Body of pancreas (tissue), 4 donors: ENCODE data around the gene RDH13. TPM values are rescaled to one million over a fixed set of nuclear protein-coding genes. Genes with fewer than 3 reads are reported as not detected.
A peak's percentile ranks its signal among the peaks of the same experiment; 100 is the strongest.
"Not testable (repeated sequence)": the region's sequence is repeated elsewhere in the genome, so short reads cannot be mapped to it uniquely, and the experiment has no call there.

Experiments
- ATAC-seq: fragments of 150-250 bp; one replicate; pipeline ENCODE4 v1.9.1; 2016
- DNase-seq, 4 donors: peaks; one replicate each; pipeline ENCODE4 v3.0.0-alpha.2; 2019
- H3K27ac ChIP-seq, 4 donors: fragments of 200-600 bp; sonication (generic); 1 replicate in 3 of 4; 2 replicates in 1 of 4; pipeline versions ENCODE4 v1.5.1 to v1.6.1; 2016 to 2019; ENCODE audit warnings: mild to moderate bottlenecking in 1 of 4, mixed read lengths in 1 of 4, moderate library complexity in 1 of 4
- H3K27me3 ChIP-seq, 2 donors: fragments of 200-600 bp; sonication (generic); one replicate each; pipeline ENCODE4 v1.6.0; 2016; ENCODE audit warnings: mild to moderate bottlenecking in 1 of 2
- H3K36me3 ChIP-seq, 2 donors: fragments of 200-600 bp; sonication (generic); replicated peaks in 1 of 2; 2 replicates each; pipeline ENCODE4 v1.5.1; 2016; ENCODE audit warnings: low read depth in 2 of 2; ENCODE audit not compliant: insufficient read depth in 1 of 2
- H3K4me1 ChIP-seq: fragments of 200-600 bp; sonication (generic); one replicate; pipeline ENCODE4 v1.6.0; 2016
- H3K4me3 ChIP-seq, 2 donors: fragments of 200-600 bp; sonication (generic); 1 replicate in 1 of 2; 2 replicates in 1 of 2; pipeline ENCODE4 v1.5.1; 2016 to 2019
- H3K9me3 ChIP-seq, 3 donors: fragments of 200-600 bp; sonication (generic); 1 replicate in 2 of 3; 2 replicates in 1 of 3; pipeline ENCODE4 v1.5.1; 2016
- CTCF ChIP-seq, 7 experiments: fragments of 450-650 bp in 4 of 7; fragments of 200-600 bp in 3 of 7; sonication (generic) in 3 of 7; IDR thresholded peaks; one replicate each; pipeline ENCODE4 v1.5.1; 2016 to 2019; ENCODE audit warnings: antibody characterized with exemption in 7 of 7
- POLR2A ChIP-seq, 3 donors: fragments of 450-650 bp; IDR thresholded peaks; one replicate each; pipeline ENCODE4 v1.6.1; 2016; ENCODE audit warnings: antibody characterized with exemption in 3 of 3, mild to moderate bottlenecking in 2 of 3
- WGBS, 2 donors: methylation state at CpG; one replicate each; pipeline ENCODE4 v1.1.5; 2017; 5-methylcytosine and 5-hydroxymethylcytosine counted together
- intact Hi-C: fragments of 100-400 bp; cut with DNase I; formaldehyde crosslinking; loops from one replicate; pipeline ENCODE4 v1.15.1; 2023
- total RNA-seq, 2 donors: library from RNA; depleted of rRNA; stranded (reverse); fragments of >200 nt; gene quantifications; one replicate each; pipeline ENCODE4 v1.1.0, GENCODE V29; 2016

Gene RDH13
- total RNA-seq, 2 donors from 2014 or later = 18.4 to 20.4 TPM

- intact Hi-C loops, H3K4me1 ChIP-seq, H3K27ac ChIP-seq, H3K4me3 ChIP-seq, H3K27me3 ChIP-seq, H3K36me3 ChIP-seq, DNase-seq, ATAC-seq: not testable (repeated sequence)
- H3K9me3 ChIP-seq = peaks cover 0 to 14% (median 0%) of the 10 kb centered on the region in 3 donors
- WGBS, 2 donors = 43 to 63% methylated on average over 3 of the region's 3 CpGs
Measured at GRCh38 chr19:55007537-55007936, 55.4 kb downstream of the RDH13 start.

GRCh38 chr19:55006795-55007194 is 56.2 kb downstream of the RDH13 start:
- H3K4me1 ChIP-seq, H3K36me3 ChIP-seq, DNase-seq, intact Hi-C loops, H3K4me3 ChIP-seq, ATAC-seq, H3K27me3 ChIP-seq, H3K27ac ChIP-seq: not testable (repeated sequence)
- H3K9me3 ChIP-seq = peaks cover 0 to 14% (median 0%) of the 10 kb centered on the region in 3 donors
- 49 to 59% methylated on average over 11 of the region's 11 CpGs for WGBS, 2 donors

- intact Hi-C loops = no loop called here
- 33 to 36% methylated on average over 10 of the region's 10 CpGs for WGBS, 2 donors
- H3K27me3 ChIP-seq = no peaks in the 10 kb centered on the region
- TF ChIP-seq POLR2A (IDR thresholded peaks at IDR 0.05) = peak in 2 of 3 donors; percentile 60 to 64
- no peak for TF ChIP-seq CTCF (IDR thresholded peaks at IDR 0.05)
- H3K4me3 ChIP-seq = no peak overlapping the region
- H3K27ac ChIP-seq = peak overlapping the region in 2 of 4 donors; percentile 42 to 44
- peaks cover 0 to 14% (median 0%) of the 10 kb centered on the region in 3 donors for H3K9me3 ChIP-seq
- DNase-seq (peak; percentile 7 to 63 (median 26)), ATAC-seq (peak; percentile 87)
- H3K36me3 ChIP-seq = no peaks in the 10 kb centered on the region
- no peaks in the 10 kb centered on the region for H3K4me1 ChIP-seq
Measured at GRCh38 chr19:55005684-55006488, 57.1 kb downstream of the RDH13 start.

GRCh38 chr19:55000761-55001160 is 62.2 kb downstream of the RDH13 start:
- no peak for TF ChIP-seq POLR2A (IDR thresholded peaks at IDR 0.05)
- TF ChIP-seq CTCF (IDR thresholded peaks at IDR 0.05) = no peak
- Histone ChIP-seq H3K4me1 (no peaks in the 10 kb centered on the region), H3K9me3 (peaks cover 0 to 14% (median 0%) of the 10 kb centered on the region in 3 donors), H3K36me3 (no peaks in the 10 kb centered on the region), H3K27ac (no peak overlapping the region), H3K27me3 (no peaks in the 10 kb centered on the region), H3K4me3 (no peak overlapping the region)
- DNase-seq (no peak), ATAC-seq (no peak)
- WGBS, 2 donors = 57% methylated on average over 5 of the region's 5 CpGs
- intact Hi-C loops = no loop called here

GRCh38 chr19:54998751-54999239 is 64.2 kb downstream of the RDH13 start:
- ATAC-seq, H3K4me3 ChIP-seq, DNase-seq, H3K4me1 ChIP-seq, intact Hi-C loops, H3K9me3 ChIP-seq, H3K27me3 ChIP-seq, H3K36me3 ChIP-seq, H3K27ac ChIP-seq: not testable (repeated sequence)
- 64 to 96% methylated on average over 5 to 20 of the region's 23 CpGs for WGBS, 2 donors

GRCh38 chr19:54995561-54995960 is 67.4 kb downstream of the RDH13 start:
- Histone ChIP-seq H3K4me1 (no peaks in the 10 kb centered on the region), H3K27me3 (no peaks in the 10 kb centered on the region), H3K4me3 (no peak overlapping the region), H3K9me3 (no peaks in the 10 kb centered on the region), H3K36me3 (no peaks in the 10 kb centered on the region), H3K27ac (no peak overlapping the region)
- ATAC-seq (no peak), DNase-seq (no peak)
- 63 to 74% methylated on average over 3 of the region's 3 CpGs for WGBS, 2 donors
- no peak for TF ChIP-seq POLR2A (IDR thresholded peaks at IDR 0.05)
- TF ChIP-seq CTCF (IDR thresholded peaks at IDR 0.05) = no peak
- intact Hi-C loops = no loop called here

Other genes starting within 250 kb of the RDH13 start
- not detected for gene KIR3DL1, start 246.7 kb downstream of the RDH13 start, total RNA-seq
- not detected for gene KIR2DS4, start 230.5 kb downstream of the RDH13 start, total RNA-seq
- gene KIR3DL2, start 212.7 kb downstream of the RDH13 start, total RNA-seq = not detected
- not detected for gene FCAR, start 188.9 kb downstream of the RDH13 start, total RNA-seq
- gene NCR1, start 157.0 kb downstream of the RDH13 start, total RNA-seq = not detected
- not detected for gene NLRP7, start 115.6 kb downstream of the RDH13 start, total RNA-seq
- 10 to 100 TPM in 1 of 2 donors, 1 to 10 TPM in 1; 1.3 to 10.2 TPM for gene NLRP2, start 96.8 kb downstream of the RDH13 start, total RNA-seq
- under 1 TPM in 1 of 2 donors, not detected in 1; 0.78 TPM for gene GP6, start 24.9 kb downstream of the RDH13 start, total RNA-seq
- 10 to 100 TPM; 22.1 to 23.3 TPM for gene EPS8L1, start 12.7 kb upstream of the RDH13 start, total RNA-seq
- 100 to 1,000 TPM in 1 of 2 donors, 10 to 100 TPM in 1; 81.2 to 135 TPM for gene PPP1R12C, start 54.5 kb upstream of the RDH13 start, total RNA-seq
- gene TNNT1, start 86.1 kb upstream of the RDH13 start, total RNA-seq = not detected
- gene TNNI3, start 94.6 kb upstream of the RDH13 start, total RNA-seq = not detected
- 1 to 10 TPM; 1.6 TPM for gene DNAAF3, start 103.5 kb upstream of the RDH13 start, total RNA-seq
- under 1 TPM in 1 of 2 donors, not detected in 1; 0.26 TPM for gene SYT5, start 117.1 kb upstream of the RDH13 start, total RNA-seq
- gene PTPRH, start 146.4 kb upstream of the RDH13 start, total RNA-seq = 10 to 100 TPM; 14.8 to 15.8 TPM
- gene TMEM86B, start 165.6 kb upstream of the RDH13 start, total RNA-seq = 1 to 10 TPM; 1.6 to 3.0 TPM
- gene PPP6R1, start 195.9 kb upstream of the RDH13 start, total RNA-seq = 10 to 100 TPM; 19.2 to 20.8 TPM
- gene HSPBP1, start 217.0 kb upstream of the RDH13 start, total RNA-seq = 10 to 100 TPM; 12.5 to 51.1 TPM
- 1 to 10 TPM in 1 of 2 donors, under 1 TPM in 1; 0.66 to 1.0 TPM for gene BRSK1, start 220.8 kb upstream of the RDH13 start, total RNA-seq